GM18873 (cell line): ENCODE results near the gene KCNA2.

Experiments used
- ATAC-seq: cut with Tn5 transposase; IDR thresholded peaks from one replicate; pipeline ENCODE4 v1.9.1; 2021; ENCODE audit warnings: mild to moderate bottlenecking, moderate library complexity, moderate number of reproducible peaks; ENCODE audit not compliant: unreplicated experiment, low FRiP score

KCNA2 gene

GRCh38 chr1:110605446-110605845 is 712 bp downstream of the KCNA2 start:
- ATAC-seq, result no peak

- ATAC-seq, result no peak
Observed at GRCh38 chr1:110604586-110605148, 1.5 kb downstream of the KCNA2 start.

GRCh38 chr1:110603058-110603457 is 3.1 kb downstream of the KCNA2 start:
- ATAC-seq, result no peak

GRCh38 chr1:110602466-110602865 is 3.7 kb downstream of the KCNA2 start:
- ATAC-seq, result no peak

- no peak for ATAC-seq
Observed at GRCh38 chr1:110601332-110601731, 4.8 kb downstream of the KCNA2 start.

- ATAC-seq, result no peak
Observed at GRCh38 chr1:110600716-110601115, 5.4 kb downstream of the KCNA2 start.

GRCh38 chr1:110597966-110598365 is 8.2 kb downstream of the KCNA2 start:
- no peak for ATAC-seq

- ATAC-seq, result no peak
Observed at GRCh38 chr1:110596312-110596711, 9.8 kb downstream of the KCNA2 start.

GRCh38 chr1:110595353-110595710 is 10.8 kb downstream of the KCNA2 start:
- no peak for ATAC-seq

- ATAC-seq, result no peak
Observed at GRCh38 chr1:110594456-110595352, 11.5 kb downstream of the KCNA2 start.

- no peak for ATAC-seq
Observed at GRCh38 chr1:110593902-110594301, 12.3 kb downstream of the KCNA2 start.

- ATAC-seq, result no peak
Observed at GRCh38 chr1:110591956-110592355, 14.2 kb downstream of the KCNA2 start.

GRCh38 chr1:110588991-110589390 is 17.2 kb downstream of the KCNA2 start:
- no peak for ATAC-seq

GRCh38 chr1:110588486-110588885 is 17.7 kb downstream of the KCNA2 start:
- no peak for ATAC-seq

- ATAC-seq, result no peak
Observed at GRCh38 chr1:110587906-110588305, 18.3 kb downstream of the KCNA2 start.

GRCh38 chr1:110585481-110585880 is 20.7 kb downstream of the KCNA2 start:
- ATAC-seq, result no peak

- no peak for ATAC-seq
Observed at GRCh38 chr1:110584045-110584444, 22.1 kb downstream of the KCNA2 start.

- no peak for ATAC-seq
Observed at GRCh38 chr1:110583505-110583904, 22.7 kb downstream of the KCNA2 start.

- ATAC-seq, result no peak
Observed at GRCh38 chr1:110582378-110582777, 23.8 kb downstream of the KCNA2 start.

GRCh38 chr1:110581682-110582145 is 24.4 kb downstream of the KCNA2 start:
- no peak for ATAC-seq

- ATAC-seq, result no peak
Observed at GRCh38 chr1:110580244-110580643, 25.9 kb downstream of the KCNA2 start.

GRCh38 chr1:110579460-110579859 is 26.7 kb downstream of the KCNA2 start:
- ATAC-seq, result no peak
